Lower leg skin (tissue), 3 donors: Measurements from ENCODE around the gene LRRC41.

Experiments
- POLR2A ChIP-seq, 2 donors: fragments of 450-650 bp; IDR thresholded peaks; one replicate each; pipeline ENCODE4 v1.6.1; 2016 to 2017; ENCODE audit warnings: antibody characterized with exemption in 2 of 2, mild to moderate bottlenecking in 1 of 2, moderate library complexity in 1 of 2
- TF ChIP-seq, protein P1 (sequence below), 3 donors: fragments of 450-650 bp; IDR thresholded peaks; one replicate each; pipeline ENCODE4 v1.5.1; 2016; ENCODE audit warnings: antibody characterized with exemption in 3 of 3, mild to moderate bottlenecking in 3 of 3, moderate library complexity in 2 of 3

DNA sequence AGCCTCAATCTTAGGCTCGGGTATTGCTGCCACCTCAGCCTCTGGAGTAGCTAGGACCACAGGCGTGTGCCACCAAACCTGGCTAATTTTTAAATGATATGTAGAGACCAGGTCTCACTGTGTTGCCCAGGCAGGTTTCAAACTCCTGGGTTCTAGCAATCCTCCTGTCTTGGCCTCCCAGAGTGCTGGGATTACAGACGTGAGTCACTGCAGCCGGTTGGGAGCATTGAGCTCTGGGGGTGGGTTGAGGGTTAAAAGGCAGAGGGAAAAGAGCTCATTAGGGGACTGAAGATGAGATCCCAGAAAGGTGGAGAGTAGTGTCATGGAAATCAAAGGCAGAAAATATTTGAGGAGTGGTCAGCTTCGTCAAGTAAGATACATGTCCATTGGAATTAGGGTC is 48.7 kb downstream of the LRRC41 start:
- TF ChIP-seq, protein P1, sequence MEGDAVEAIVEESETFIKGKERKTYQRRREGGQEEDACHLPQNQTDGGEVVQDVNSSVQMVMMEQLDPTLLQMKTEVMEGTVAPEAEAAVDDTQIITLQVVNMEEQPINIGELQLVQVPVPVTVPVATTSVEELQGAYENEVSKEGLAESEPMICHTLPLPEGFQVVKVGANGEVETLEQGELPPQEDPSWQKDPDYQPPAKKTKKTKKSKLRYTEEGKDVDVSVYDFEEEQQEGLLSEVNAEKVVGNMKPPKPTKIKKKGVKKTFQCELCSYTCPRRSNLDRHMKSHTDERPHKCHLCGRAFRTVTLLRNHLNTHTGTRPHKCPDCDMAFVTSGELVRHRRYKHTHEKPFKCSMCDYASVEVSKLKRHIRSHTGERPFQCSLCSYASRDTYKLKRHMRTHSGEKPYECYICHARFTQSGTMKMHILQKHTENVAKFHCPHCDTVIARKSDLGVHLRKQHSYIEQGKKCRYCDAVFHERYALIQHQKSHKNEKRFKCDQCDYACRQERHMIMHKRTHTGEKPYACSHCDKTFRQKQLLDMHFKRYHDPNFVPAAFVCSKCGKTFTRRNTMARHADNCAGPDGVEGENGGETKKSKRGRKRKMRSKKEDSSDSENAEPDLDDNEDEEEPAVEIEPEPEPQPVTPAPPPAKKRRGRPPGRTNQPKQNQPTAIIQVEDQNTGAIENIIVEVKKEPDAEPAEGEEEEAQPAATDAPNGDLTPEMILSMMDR (IDR thresholded peaks at IDR 0.05), result no peak
- TF ChIP-seq POLR2A (IDR thresholded peaks at IDR 0.05), result no peak
